AG08395 (cell line): ENCODE results near the gene AP5S1.
"Not testable (repeated sequence)": the region's sequence is repeated elsewhere in the genome, so short reads cannot be mapped to it uniquely, and the experiment has no call there.

Source experiments
- DNase-seq: peaks from one replicate; pipeline ENCODE4 v3.0.0; 2012; ENCODE audit warnings: mixed read lengths, low spot score

AP5S1 gene

GRCh38 chr20:3812259-3812681 lies 8.1 kb upstream of the AP5S1 start:
- no peak for DNase-seq

DNA sequence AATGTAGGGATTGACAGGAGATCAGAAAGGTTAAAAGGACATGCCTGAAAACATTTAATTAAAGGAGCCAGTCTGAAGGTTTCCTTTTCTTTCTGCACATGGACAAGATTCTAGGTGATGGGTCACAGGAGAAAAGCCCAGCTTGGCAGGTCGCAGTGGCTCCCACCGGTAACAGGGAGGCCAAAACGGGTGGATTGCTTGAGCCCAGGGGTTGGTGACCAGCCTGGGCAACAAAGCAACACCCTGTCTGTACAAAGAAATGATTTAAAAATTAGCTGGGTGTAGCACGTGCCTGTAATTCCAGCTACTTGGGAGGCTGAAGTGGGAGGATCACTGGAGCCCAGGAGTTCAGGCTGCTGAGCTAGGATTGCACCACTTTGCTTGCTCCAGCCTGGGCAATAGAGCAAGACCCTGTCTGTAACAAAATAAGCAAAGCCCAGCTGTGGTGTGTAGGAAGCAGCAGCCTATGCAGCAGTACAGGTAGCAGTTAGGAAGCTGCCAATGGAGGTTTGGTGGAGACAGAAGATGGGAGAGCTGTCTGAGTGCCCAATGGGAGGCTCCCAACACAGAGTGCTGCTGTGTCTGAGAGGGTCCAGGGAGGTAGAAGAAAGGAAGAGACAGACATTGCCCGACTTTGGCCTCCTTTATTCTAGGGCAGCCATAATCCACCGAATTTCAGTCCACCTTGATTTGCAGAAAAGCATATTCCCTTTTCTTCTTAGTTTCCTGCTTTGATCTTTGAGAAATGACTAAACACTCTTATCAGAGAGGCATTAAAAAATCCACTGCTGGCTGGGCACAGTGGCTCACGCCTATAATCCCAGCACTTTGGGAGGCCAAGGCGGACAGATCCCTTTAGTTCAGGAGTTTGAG lies 7.1 kb upstream of the AP5S1 start:
- DNase-seq: no peak

DNA sequence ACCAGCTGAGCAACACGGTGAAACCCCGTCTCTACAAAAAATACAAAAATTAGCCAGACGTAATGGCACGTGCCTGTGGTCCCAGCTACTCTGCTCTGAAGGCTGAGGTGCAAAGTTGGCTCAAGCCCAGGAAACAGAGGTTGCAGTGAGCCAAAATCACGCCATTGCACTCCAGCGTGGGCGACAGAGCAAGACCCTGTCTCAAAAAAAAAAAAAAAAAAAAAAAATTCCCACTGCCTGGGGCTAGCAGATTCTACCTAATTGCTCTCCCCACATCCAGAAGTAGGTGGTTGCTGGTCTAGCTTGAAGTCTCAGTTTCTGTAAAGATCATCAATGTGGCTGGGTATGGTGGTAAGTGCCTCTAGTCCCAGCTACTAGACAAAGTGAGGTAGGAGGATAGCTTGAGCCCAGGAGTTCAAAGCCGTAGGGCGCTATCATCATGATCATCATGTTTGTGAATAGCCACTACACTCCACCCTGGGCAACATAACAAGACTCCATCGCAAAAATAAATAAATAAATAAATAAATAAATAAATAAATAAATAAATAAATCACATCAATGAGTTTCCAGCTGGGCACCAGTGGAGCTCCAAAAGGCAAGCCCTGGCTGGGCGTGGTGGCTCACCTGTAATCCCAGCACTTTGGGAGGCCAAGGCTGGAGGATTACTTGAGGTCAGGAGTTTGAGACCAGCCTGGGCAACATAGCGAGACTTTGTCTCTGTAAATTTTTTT lies 6.3 kb upstream of the AP5S1 start:
- no peak for DNase-seq

DNA sequence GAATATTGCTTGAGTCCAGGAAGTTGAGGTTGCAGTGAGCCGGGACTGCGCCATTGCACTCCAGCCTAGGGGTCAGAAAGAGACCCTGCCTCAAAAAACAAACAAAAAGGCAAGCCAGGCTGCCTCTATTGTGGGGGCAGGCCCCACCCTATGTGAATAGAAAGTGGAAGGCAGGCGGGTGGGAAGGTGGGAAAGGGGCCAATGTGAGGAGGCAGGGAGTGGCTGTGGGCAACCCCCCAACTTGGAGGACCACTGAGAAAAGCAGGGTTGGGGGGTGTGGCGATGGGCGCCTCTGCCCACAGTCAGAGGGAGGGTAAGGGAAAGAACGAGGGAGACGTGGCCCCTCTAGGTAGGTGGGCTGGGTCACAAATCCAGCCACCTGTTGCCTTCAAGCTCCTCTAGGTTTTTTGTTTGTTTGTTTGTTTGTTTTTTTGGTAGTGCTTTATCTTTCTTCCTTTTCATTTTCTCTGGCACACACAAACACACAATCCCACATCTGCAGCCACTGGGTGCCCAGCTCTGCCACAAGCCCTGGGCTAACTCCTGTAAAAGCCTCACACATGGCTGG lies 5.3 kb upstream of the AP5S1 start:
- no peak for DNase-seq

DNA sequence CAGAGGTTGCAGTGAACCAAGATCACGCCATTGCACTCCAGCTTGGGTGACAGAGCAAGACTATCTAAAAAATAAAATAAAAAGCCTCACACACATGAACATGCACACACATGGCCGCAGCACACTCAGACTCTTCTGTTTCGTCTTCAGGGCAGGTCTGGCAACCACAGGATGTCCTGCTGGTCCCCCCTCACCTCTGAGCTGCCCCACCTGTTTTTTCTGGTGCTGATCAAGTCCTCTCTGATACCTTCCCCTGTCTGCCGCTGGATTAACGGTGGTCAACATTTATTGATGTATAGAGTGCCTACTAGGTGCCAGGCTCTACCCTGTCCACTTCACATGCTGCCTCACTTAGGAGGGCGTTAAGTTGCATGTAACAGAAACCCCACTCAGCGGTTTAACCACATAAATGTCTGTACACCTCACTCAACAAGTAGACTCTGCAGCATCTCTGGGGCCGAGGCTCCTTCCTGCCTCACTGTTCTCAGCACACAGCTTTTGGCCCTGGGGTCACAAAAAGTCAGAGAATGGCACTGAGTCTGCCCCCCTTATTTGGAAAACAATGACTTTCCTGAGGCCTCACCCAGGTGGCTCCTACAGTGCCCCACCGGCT lies 4.5 kb upstream of the AP5S1 start:
- DNase-seq: no peak

DNA sequence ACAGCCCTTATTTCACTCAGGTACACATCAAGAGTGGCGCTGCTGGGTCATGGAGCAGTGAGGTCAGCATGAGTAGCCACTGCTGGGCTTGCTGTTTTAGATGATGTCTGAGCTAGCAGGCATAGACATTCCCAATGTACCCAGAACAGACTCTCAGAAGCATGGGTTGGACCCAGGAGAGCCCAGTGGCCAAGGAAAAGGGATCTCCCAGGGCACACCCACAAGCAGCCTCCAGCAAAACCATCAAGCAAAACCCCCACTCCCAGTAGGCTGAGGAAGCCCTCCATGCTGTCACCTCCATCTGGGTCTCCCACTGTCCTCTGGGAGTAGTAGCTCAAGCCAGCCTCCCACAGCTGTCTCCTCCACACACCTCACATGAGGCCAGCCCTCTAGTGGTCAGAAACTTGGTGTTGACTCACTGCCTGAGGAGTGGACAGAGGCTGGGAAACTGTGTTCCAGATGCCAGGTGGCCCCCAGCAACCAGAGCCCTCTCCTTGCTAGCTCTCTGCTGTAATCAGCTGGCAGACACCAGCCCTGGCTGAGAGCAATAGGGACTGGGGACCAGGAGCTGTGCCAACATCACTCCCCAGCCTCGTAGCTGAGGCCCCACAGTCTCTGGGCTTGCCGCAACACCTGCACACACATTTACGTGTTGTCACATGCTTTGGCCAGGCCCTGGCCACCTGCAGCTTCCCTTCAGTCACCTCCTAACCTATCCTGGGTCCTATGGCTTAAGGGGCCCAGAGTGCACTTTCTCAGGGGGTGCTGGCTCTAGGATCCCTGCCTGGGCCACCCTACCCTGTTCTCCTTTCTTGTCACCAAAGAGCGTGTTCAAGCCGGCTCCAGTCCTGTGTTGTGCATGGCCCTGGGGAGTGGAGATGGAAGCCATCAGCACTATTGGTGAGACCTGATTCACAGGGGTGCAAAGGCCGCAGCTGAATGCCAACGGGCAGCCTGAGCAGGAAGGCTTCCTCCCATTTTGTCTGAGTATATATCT lies 1.9 kb upstream of the AP5S1 start:
- peak; percentile 72 for DNase-seq

- no peak for DNase-seq
Measured at GRCh38 chr20:3819411-3820047, 818 bp upstream of the AP5S1 start.

- DNase-seq: no peak
Measured at GRCh38 chr20:3820901-3821727, 767 bp downstream of the AP5S1 start.

DNA sequence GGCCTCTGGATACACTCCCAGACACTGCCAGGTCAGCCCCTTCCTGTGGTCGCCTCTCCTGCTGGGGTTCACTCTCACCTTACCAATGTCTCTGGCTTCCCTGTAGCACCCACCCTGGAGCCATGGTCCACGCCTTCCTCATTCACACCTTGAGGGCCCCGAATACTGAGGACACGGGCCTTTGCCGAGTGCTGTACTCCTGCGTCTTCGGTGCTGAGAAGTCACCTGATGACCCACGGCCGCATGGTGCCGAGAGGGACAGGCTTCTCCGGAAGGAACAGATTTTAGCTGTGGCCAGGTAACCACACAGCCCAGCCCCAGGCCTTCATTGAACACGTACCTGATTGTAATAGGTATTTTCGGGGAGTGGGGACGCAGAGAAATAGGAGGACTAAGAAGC lies 1.6 kb downstream of the AP5S1 start:
- no peak for DNase-seq

DNA sequence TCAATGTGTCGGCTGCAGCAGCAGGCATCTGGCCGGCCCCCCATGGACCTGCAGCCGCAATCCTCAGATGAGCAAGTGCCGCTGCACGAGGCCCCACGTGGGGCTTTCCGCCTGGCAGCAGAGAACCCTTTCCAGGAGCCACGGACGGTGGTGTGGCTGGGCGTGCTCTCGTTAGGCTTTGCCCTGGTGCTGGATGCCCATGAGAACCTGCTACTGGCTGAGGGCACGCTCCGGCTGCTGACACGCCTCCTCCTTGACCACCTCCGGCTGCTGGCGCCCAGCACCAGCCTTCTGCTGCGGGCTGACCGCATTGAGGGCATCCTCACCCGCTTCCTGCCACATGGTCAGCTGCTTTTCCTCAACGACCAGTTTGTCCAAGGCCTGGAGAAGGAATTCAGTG lies 3.5 kb downstream of the AP5S1 start:
- no peak for DNase-seq

DNA sequence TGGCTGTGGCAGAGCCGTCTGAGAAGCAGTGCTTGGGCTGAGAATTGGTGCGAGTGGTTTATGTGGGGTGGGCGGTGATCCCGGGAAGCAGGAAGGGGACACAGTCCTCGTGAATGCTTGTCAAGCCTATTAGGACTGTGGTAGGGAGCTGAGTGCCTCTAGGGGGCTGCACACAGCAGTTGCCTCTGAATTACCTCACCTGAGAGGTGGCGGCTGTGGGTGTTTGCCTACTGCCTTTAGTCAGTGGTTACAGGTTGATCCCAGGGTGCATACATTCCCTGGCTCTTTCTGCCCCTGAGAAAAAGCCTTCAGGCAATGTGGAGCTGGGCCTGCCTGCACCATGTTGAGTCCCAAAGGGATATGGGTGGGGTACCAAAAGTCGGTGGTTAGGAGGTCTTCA lies 5.2 kb downstream of the AP5S1 start:
- no peak for DNase-seq

- DNase-seq: no peak
Measured at GRCh38 chr20:3826420-3826819, 6.1 kb downstream of the AP5S1 start.

GRCh38 chr20:3828798-3829197 lies 8.5 kb downstream of the AP5S1 start:
- no peak for DNase-seq

DNA sequence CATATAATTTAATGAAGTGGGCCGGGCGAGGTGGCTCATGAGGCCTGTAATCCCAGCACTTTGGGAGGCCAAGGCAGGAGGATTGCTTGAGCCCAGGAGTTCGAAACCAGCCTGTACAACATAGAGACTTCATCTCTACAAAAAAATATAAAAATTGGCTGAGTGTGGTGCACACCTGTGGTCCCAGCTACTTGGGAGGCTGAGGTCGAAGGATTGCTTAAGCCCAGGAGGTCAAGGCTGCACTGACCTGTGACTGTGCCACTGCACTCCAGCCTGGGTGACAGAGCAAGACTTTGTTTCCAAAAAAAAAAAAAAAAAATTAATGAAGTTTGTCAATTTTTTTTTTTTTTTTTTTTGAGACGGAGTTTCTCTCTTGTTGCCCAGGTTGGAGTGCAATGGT lies 9.5 kb downstream of the AP5S1 start:
- not testable (repeated sequence) for DNase-seq

GRCh38 chr20:3836132-3836531 lies 15.8 kb downstream of the AP5S1 start:
- DNase-seq: no peak

GRCh38 chr20:3839328-3839727 lies 19.0 kb downstream of the AP5S1 start:
- DNase-seq: no peak

- DNase-seq: not testable (repeated sequence)
Measured at GRCh38 chr20:3840201-3840600, 19.9 kb downstream of the AP5S1 start.

DNA sequence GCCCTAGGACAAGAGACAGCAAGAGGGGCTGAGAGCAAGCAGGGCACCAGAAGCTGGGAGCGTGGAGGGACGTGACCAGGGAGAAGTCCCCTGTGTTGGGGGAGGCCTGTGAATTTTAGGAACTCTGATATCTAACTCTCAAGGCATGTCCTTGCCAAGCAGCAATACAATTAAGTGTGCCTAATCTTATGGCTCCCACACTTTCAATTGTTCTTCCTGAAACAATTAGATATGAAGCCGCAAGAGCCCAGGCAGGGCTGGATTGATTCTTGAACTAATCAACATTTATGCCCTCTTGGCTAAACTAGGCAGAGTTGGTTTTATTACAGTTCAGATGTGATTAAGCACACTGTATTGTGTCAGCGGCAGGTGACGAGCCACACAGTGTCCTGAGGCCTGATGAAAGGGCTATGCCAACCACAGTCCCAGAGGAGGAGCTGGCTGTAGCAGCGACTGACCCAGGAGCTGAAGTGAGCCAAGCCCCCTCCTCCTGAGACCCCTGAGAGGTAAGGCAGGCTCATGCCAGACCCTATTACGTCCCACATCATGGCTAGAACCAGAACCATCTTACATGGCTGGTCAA lies 22.1 kb downstream of the AP5S1 start:
- no peak for DNase-seq

GRCh38 chr20:3843490-3843889 lies 23.1 kb downstream of the AP5S1 start:
- peak; percentile 53 for DNase-seq
